ENCODE measurements around the gene SYT1.

SYT1 gene

DNA sequence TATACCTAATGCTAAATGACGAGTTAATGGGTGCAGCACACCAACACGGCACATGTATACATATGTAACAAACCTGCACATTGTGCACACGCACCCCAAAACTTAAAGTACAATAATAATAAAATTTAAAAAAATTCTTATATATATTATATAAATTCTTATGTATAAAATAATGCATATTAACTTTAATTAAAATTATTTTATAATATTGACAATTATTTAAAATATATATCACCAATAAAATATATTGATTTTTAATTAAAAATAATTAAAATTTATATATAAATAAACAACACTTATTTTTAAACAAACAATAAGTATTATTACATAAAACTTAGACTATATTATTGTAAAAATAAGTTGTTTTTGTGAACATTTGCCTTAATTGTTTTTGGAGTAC is 188.8 kb downstream of the SYT1 start:
- no peak overlapping the region for H3K27ac ChIP-seq (replicated peaks)
- no peak for DNase-seq (ENCODE audit: low read depth in 1 of 2, low spot score in 1 of 2)
- TF ChIP-seq POLR2AphosphoS5 (IDR thresholded peaks at IDR 0.05; ENCODE audit: low read depth) (no peak), REST (IDR thresholded peaks at IDR 0.05; ENCODE audit: insufficient replicate concordance, low read depth) (no peak), SPI1 (IDR thresholded peaks at IDR 0.05; ENCODE audit: borderline replicate concordance, low read depth) (no peak), GABPA (IDR thresholded peaks at IDR 0.05; ENCODE audit: low read depth) (no peak)
- TF ChIP-seq, protein P1, sequence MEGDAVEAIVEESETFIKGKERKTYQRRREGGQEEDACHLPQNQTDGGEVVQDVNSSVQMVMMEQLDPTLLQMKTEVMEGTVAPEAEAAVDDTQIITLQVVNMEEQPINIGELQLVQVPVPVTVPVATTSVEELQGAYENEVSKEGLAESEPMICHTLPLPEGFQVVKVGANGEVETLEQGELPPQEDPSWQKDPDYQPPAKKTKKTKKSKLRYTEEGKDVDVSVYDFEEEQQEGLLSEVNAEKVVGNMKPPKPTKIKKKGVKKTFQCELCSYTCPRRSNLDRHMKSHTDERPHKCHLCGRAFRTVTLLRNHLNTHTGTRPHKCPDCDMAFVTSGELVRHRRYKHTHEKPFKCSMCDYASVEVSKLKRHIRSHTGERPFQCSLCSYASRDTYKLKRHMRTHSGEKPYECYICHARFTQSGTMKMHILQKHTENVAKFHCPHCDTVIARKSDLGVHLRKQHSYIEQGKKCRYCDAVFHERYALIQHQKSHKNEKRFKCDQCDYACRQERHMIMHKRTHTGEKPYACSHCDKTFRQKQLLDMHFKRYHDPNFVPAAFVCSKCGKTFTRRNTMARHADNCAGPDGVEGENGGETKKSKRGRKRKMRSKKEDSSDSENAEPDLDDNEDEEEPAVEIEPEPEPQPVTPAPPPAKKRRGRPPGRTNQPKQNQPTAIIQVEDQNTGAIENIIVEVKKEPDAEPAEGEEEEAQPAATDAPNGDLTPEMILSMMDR (IDR thresholded peaks at IDR 0.05; ENCODE audit: insufficient read depth, low read length): no peak
- H3K4me3 ChIP-seq (replicated peaks; ENCODE audit: insufficient read depth, low read length): no peak overlapping the region
- no peaks in the 10 kb centered on the region for H3K27me3 ChIP-seq (ENCODE audit: insufficient read depth, poor library complexity, severe bottlenecking)

- no peak for DNase-seq (ENCODE audit: low read depth in 1 of 2, low spot score in 1 of 2)
- Histone ChIP-seq H3K27ac (replicated peaks) (no peak overlapping the region), H3K27me3 (ENCODE audit: insufficient read depth, poor library complexity, severe bottlenecking) (no peaks in the 10 kb centered on the region), H3K4me3 (replicated peaks; ENCODE audit: insufficient read depth, low read length) (no peak overlapping the region)
- TF ChIP-seq, protein P1 (IDR thresholded peaks at IDR 0.05; ENCODE audit: insufficient read depth, low read length): no peak
- TF ChIP-seq SPI1 (IDR thresholded peaks at IDR 0.05; ENCODE audit: borderline replicate concordance, low read depth) (no peak), GABPA (IDR thresholded peaks at IDR 0.05; ENCODE audit: low read depth) (no peak), POLR2AphosphoS5 (IDR thresholded peaks at IDR 0.05; ENCODE audit: low read depth) (no peak), REST (IDR thresholded peaks at IDR 0.05; ENCODE audit: insufficient replicate concordance, low read depth) (no peak)
Observed at GRCh38 chr12:79055926-79056674, 191.5 kb downstream of the SYT1 start.

- Histone ChIP-seq H3K27me3 (ENCODE audit: insufficient read depth, poor library complexity, severe bottlenecking) (no peaks in the 10 kb centered on the region), H3K4me3 (replicated peaks; ENCODE audit: insufficient read depth, low read length) (no peak overlapping the region), H3K27ac (replicated peaks) (no peak overlapping the region)
- DNase-seq (ENCODE audit: low read depth in 1 of 2, low spot score in 1 of 2): no peak
- TF ChIP-seq GABPA (IDR thresholded peaks at IDR 0.05; ENCODE audit: low read depth) (no peak), REST (IDR thresholded peaks at IDR 0.05; ENCODE audit: insufficient replicate concordance, low read depth) (no peak), SPI1 (IDR thresholded peaks at IDR 0.05; ENCODE audit: borderline replicate concordance, low read depth) (no peak), POLR2AphosphoS5 (IDR thresholded peaks at IDR 0.05; ENCODE audit: low read depth) (no peak)
- TF ChIP-seq, protein P1 (IDR thresholded peaks at IDR 0.05; ENCODE audit: insufficient read depth, low read length): no peak
Observed at GRCh38 chr12:79056775-79057174, 192.2 kb downstream of the SYT1 start.
